ENCODE data around the gene NUDT16L1. TPM values are rescaled to one million over a fixed set of nuclear protein-coding genes. Genes with fewer than 3 reads are reported as not detected.

The NUDT16L1 gene
- polyA plus RNA-seq, 1 experiment: 25.2 TPM

DNA sequence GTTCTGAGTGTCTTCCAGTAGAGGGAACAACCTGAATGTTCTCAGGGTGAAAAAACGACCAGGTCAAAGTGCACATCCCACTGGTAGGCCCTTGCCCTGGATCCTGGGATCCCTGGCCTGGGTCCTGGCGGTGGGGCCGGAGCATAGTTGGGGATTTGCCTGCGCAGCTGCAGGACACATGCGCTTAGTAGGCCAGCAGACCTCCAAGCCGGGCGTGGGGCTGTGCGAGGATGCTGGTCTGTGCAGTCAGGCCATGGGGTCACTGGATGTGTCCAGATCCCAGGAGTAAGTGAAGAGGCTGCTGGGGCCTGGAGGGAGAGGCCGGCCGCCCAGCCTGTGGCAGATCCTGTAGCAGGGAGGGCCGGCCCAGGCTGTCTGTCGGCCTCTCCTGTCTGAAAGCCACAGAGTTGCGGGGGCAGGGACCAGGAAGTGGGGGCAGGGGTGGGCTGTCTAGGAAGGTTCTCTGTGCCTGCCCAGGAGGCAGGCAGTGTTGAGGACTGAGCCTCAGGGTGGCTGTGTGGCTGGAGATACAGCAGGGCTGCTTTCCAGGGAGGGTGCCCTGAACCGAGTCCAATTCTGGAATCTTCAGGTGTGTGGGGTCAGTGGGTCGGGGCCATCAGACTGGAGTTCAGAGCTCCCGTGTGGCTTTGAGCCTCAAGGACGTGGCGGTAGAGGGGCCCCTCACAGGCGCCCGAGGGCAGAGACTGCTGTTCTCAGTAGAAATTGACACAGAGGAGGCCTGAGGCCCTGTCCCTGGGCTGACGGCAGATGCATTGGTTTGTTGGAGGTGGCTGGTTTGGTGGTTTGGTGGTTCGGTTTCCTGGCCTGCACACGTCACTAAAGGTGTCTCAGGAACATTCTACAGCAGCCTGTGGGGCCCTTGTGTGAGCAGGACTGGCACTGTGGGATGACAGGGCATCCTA, 17.2 kb upstream of the NUDT16L1 start:
- Histone ChIP-seq H3K4me3 (ENCODE audit: low read depth, low read length) (no peak overlapping the region), H3K27me3 (ENCODE audit: control insufficient read depth, insufficient read depth, low read length) (no peaks in the 10 kb centered on the region), H3K27ac (ENCODE audit: low read depth, low read length) (no peak overlapping the region), H3K9me3 (ENCODE audit: control insufficient read depth, insufficient read depth, low read length) (no peaks in the 10 kb centered on the region; the same call in 1 of the 2 replicates)
- POLR2A ChIA-PET: no interaction called here
- TF ChIP-seq, protein P1, sequence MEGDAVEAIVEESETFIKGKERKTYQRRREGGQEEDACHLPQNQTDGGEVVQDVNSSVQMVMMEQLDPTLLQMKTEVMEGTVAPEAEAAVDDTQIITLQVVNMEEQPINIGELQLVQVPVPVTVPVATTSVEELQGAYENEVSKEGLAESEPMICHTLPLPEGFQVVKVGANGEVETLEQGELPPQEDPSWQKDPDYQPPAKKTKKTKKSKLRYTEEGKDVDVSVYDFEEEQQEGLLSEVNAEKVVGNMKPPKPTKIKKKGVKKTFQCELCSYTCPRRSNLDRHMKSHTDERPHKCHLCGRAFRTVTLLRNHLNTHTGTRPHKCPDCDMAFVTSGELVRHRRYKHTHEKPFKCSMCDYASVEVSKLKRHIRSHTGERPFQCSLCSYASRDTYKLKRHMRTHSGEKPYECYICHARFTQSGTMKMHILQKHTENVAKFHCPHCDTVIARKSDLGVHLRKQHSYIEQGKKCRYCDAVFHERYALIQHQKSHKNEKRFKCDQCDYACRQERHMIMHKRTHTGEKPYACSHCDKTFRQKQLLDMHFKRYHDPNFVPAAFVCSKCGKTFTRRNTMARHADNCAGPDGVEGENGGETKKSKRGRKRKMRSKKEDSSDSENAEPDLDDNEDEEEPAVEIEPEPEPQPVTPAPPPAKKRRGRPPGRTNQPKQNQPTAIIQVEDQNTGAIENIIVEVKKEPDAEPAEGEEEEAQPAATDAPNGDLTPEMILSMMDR (IDR thresholded peaks at IDR 0.05; ENCODE audit: low read depth, low read length): no peak
- CTCF ChIA-PET: no interaction called here
- no peak for DNase-seq (ENCODE audit: low read depth, low spot score)

GRCh38 chr16:4676831-4677230, 16.5 kb upstream of the NUDT16L1 start:
- DNase-seq (ENCODE audit: low read depth, low spot score): no peak
- ChIA-PET POLR2A (no interaction called here), CTCF (no interaction called here)
- TF ChIP-seq, protein P1 (IDR thresholded peaks at IDR 0.05; ENCODE audit: low read depth, low read length): no peak
- Histone ChIP-seq H3K9me3 (ENCODE audit: control insufficient read depth, insufficient read depth, low read length) (no peaks in the 10 kb centered on the region; the same call in 1 of the 2 replicates), H3K27ac (ENCODE audit: low read depth, low read length) (no peak overlapping the region), H3K27me3 (ENCODE audit: control insufficient read depth, insufficient read depth, low read length) (no peaks in the 10 kb centered on the region), H3K4me3 (ENCODE audit: low read depth, low read length) (no peak overlapping the region)

DNA sequence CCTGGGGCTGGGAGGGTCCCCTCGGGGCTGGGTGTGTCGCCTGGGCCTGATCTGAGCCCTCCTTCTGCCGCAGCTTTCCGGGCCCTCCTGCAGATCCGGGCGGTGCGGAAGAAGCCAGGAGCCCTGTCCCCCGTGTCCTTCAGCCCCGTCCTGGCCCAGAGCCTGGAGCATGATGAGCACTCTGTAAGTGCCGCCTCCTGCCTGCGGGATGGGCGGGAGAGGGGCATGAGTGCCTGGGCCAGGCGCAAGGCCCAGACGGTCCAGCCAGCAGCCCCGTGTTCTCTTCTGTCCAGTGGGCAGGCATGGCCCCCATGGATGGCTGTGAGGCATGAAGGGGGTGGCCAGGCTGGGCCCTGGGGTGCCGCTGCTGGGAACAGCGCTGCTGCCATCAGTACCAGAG, 16.0 kb upstream of the NUDT16L1 start:
- H3K9me3 ChIP-seq (ENCODE audit: control insufficient read depth, insufficient read depth, low read length): no peaks in the 10 kb centered on the region; the same call in 1 of the 2 replicates
- H3K27ac ChIP-seq (ENCODE audit: low read depth, low read length): no peak overlapping the region
- no peak for DNase-seq (ENCODE audit: low read depth, low spot score)
- H3K4me3 ChIP-seq (ENCODE audit: low read depth, low read length): no peak overlapping the region
- no peaks in the 10 kb centered on the region for H3K27me3 ChIP-seq (ENCODE audit: control insufficient read depth, insufficient read depth, low read length)
- TF ChIP-seq, protein P1 (IDR thresholded peaks at IDR 0.05; ENCODE audit: low read depth, low read length): no peak
- ChIA-PET POLR2A (no interaction called here), CTCF (no interaction called here)

DNA sequence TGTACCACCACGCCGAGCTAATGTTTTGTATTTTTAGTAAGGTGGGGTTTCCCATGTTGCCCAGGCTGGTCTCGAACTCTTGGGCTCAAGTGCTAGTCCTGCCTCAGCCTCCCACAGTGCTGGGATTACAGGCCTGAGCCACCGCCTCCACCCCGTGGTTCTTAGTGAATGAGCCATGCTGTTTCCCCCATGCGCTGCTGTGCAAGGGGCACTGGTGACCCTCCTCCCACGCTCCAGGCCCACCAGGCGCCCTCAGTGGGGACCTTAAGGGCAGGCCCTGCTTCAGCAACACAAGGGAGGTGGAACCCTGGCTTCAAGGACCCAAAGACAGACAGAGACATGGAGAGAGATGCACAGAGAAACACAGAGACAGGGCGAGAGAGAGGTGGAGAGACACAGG, 15.4 kb upstream of the NUDT16L1 start:
- Histone ChIP-seq H3K9me3 (ENCODE audit: control insufficient read depth, insufficient read depth, low read length) (no peaks in the 10 kb centered on the region; the same call in 1 of the 2 replicates), H3K27me3 (ENCODE audit: control insufficient read depth, insufficient read depth, low read length) (no peaks in the 10 kb centered on the region), H3K4me3 (ENCODE audit: low read depth, low read length) (no peak overlapping the region), H3K27ac (ENCODE audit: low read depth, low read length) (no peak overlapping the region)
- POLR2A ChIA-PET: interaction anchor here (0.6 kb wide), 1 partner anchor 72 kb away, joined by 4 read pairs; no protein-coding TSS in a partner anchor
- TF ChIP-seq, protein P1 (IDR thresholded peaks at IDR 0.05; ENCODE audit: low read depth, low read length): no peak
- DNase-seq (ENCODE audit: low read depth, low spot score): no peak
- CTCF ChIA-PET: no interaction called here

- H3K4me3 ChIP-seq (ENCODE audit: low read depth, low read length): no peak overlapping the region
- no peaks in the 10 kb centered on the region; the same call in 1 of the 2 replicates for H3K9me3 ChIP-seq (ENCODE audit: control insufficient read depth, insufficient read depth, low read length)
- CTCF ChIA-PET: no interaction called here
- no peak for DNase-seq (ENCODE audit: low read depth, low spot score)
- H3K27ac ChIP-seq (ENCODE audit: low read depth, low read length): no peak overlapping the region
- no peaks in the 10 kb centered on the region for H3K27me3 ChIP-seq (ENCODE audit: control insufficient read depth, insufficient read depth, low read length)
- TF ChIP-seq, protein P1 (IDR thresholded peaks at IDR 0.05; ENCODE audit: low read depth, low read length): no peak
- POLR2A ChIA-PET: no interaction called here
These were observed 14.8 kb upstream of the NUDT16L1 start for GRCh38 chr16:4678596-4678995.
